ENCODE results near the gene PAX9.

The PAX9 gene

DNA sequence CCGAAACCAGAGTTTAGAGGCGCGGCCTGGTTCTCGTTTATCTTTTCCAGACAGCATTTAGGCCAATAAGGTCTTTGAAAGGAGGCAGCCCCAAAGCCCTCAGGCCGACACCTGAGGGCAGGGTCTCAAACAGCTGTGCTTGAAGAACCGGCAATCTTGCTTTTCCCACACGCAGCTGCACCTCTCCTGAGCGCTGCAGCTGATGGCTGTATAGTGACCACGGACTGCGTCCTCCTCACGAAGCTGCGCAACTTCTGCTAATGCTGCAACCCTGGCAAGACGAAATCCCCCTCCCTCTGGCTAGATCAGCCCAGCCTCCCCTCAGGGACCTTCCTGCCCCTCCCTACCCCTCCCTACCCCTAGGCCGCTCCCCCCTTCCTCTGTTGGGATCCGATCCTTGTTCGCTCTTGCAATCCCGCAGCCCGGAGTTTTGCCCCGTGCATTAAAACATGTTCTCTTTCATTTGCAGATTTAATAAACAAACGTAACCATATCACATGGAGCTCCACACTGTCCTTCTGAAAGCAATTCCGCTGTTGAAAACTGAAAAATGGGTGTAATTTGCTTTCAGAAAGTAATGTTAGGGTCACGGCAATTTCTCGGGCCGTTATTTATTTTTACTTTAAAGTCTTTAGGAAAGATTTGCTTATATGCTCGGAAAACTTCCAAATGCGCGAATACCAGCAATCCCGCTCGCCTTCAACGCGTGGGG lies 4.8 kb upstream of the PAX9 start:
- no peak for DNase-seq

DNA sequence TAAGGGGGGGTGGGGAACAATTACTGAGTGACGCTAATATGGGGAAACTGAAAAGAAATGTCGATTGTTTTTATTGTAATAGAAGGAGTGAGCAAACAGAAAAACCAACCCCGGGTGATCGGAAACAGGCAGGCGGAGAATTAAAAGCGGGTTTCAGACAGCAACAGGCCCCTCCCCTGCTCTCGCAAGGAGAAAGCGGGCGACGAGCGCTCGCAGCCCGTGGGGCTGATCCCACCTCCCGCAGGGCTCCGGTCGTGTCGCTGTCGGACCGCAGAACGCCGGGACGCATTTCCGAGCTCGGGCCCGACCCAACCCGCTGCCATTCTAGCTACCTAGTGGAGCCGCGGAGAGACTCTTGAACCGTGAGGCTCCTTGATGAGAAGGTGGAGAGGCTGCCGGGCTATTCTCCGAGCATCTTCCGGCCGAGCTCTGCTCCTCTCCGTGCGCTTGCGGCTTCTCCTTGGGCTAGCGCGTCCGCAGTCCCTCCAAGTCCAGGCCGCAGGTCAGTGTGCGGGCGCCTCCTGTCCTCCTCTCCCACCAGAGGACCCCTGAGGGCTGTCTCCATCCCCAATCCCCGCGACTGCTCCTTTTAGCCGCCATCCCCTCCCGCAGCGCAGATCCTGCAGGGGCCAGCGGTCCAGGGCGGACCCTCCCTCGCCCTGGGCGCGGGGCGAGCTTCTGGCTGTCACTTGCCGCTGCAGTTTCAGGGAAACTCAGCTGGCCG lies 4.1 kb upstream of the PAX9 start:
- DNase-seq, result no peak

DNA sequence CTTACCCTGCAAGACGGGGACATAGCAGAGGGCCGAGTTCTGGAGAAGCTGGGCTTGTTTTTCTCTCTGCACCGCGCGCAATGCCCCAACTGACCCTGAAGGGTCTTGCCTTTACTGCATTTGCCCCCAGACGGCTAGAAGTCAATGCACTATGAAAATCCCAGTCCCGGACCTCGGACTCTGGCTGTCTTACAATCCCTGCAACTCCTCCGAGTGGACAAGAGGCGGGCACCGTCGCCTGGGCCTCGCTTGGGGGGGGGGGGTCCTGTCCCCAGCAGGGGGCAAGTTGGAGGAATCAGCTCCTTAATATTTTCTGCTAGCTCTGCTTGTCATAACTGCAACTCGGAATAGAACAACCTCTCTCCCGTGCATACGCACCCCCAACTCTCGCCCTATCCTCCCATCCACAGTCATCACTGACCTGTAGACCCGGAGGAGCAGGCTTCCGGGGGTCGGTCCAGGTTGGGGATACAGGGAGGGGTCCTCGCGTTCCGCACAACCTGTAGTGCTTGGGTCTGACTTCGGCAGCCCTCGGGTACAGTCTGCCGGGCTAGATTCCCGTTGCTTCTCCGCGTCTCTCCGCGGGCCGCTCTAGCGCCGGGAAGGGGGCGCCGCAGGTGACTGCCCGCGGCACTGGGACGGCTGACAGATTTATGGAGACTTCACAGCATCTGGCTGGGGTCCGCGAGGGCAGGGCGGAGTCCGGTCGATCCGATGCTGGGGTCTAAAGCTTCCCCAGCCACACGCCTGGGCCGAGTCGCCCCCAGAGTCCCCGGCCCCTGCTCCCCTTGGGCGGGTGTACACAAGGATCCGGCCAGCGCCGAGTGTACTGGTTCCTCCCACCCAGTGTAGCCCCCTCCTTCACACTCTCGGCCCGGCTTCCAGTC lies 3.3 kb upstream of the PAX9 start:
- DNase-seq, result no peak

DNA sequence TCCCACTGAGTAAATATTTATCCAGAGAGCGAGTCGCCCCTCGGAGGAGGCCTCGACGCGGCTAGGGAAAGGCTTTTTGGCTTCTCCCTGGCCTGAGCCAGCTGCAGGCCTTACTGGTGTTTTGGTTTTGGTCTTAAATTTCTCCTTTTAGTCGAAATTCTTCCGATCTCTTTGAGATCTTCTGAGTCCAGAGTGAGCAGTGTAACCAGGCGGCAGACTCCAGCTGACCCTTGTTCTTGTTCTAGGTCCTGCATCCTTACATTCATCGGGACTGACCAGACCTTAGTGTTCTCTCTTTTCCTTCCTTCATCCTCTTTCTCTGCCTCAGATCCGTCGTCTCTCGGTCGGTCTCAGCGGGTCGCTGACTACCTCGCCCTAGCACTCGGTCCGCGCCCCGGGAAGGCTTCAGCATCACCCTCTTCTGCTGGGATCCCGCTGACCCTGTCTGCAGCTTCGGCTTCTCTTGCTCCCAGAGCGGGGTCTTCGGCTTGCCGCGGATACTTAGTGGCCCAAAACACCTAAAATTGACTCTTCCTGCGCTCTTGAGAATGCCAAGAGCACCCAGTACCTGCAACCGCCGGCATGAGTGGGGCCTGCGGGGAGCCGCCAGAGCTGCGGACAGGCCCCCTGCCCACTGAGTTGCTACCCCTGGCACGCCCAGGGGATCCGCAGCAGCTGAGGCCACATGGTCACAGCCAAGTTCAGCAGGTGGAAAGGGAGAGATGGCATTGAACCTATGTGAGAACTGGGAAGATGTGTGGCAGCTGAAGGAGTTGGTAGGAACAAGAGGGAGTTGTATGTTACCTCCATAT lies 2.4 kb upstream of the PAX9 start:
- no peak for DNase-seq

DNA sequence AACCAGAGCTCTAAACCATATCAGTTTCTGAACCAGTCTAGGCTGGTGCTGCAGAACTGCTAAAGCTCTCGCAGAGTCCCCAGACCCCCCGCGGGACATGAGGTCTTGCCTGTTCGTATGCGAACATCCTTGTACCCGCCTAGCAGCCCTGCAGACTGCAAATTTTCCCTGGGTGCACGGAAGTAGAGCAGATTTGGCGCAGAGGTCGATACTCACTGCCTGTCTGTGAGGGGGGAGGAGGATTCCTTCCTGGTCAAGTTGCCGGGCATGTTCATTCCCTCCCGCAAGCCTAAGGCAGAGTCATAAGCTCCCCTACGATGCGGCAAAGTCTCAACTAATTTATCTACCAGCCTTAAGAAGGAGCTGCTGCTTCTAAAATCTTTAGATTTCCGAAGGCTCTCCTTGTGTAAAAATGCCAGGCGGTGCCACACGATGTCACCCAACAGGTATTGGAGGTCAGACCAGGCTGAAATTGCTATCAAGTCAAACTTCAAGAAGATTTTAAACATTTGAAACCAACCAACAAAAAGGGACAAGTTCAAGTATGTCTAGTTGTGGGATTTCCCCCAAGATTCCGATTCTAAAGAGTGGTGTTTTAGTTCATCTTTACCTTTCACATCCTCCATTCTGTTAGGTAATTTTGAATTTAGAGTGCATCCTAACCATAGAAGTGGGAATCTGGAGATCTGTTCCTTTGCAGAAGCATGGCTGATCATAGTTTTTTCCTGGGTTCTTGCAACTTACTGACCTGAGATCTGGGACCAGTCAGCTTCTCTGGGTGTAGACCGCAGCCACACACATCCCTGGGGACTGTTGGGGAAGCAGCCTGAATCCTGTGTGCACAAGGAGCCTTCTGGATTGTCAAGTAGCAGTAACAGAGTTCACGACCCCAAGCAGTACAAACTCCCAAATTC lies 1.6 kb upstream of the PAX9 start:
- no peak for DNase-seq

DNA sequence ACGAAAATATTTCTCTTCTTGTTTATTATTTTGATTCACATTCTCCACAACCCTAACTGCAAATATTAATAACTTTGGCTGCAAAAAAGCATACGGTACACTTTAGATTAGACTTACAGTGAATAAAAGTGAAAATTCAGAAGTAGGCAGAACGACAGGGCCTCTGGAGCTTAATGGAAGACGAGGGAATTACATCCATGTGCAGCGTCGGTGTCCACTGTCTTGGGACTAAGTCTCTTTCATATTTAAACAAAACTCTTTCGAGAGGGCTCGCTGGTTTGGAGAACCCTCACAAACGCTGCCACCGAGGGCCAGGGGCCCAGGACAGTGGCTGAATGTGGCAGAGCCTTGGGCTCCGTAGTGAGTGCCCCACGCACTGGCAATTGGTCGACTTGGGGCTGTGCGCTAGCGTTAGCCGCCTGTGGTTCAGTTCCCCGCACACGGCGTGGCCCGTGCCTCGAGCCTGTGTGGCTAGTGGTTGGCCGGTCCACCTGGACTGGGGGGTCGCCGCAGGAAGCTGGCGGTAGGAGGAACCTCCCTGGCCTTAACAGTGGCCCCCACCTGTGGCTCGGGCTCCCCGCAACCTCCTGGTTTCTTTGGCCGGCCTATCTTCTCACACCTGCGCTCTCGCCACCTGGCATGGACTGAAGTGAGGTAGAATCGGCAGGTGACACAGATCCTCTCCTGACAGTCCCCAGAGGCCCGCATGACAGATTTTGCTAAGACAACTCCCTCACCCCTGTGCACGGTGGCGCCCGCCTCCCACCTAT lies 739 bp upstream of the PAX9 start:
- DNase-seq, result no peak

DNA sequence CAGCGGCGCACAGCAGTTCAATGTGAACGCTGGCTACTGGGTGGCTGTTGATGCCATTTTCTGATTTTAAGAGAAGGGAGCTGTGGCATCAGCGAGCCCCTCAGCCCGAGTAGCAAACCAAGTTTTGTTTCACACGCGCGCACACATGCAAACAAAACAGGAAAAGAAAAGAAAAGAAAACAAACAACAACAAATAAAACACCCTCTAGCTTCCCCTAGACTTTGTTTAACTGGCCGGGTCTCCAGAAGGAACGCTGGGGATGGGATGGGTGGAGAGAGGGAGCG lies 540 bp downstream of the PAX9 start:
- DNase-seq, result no peak

DNA sequence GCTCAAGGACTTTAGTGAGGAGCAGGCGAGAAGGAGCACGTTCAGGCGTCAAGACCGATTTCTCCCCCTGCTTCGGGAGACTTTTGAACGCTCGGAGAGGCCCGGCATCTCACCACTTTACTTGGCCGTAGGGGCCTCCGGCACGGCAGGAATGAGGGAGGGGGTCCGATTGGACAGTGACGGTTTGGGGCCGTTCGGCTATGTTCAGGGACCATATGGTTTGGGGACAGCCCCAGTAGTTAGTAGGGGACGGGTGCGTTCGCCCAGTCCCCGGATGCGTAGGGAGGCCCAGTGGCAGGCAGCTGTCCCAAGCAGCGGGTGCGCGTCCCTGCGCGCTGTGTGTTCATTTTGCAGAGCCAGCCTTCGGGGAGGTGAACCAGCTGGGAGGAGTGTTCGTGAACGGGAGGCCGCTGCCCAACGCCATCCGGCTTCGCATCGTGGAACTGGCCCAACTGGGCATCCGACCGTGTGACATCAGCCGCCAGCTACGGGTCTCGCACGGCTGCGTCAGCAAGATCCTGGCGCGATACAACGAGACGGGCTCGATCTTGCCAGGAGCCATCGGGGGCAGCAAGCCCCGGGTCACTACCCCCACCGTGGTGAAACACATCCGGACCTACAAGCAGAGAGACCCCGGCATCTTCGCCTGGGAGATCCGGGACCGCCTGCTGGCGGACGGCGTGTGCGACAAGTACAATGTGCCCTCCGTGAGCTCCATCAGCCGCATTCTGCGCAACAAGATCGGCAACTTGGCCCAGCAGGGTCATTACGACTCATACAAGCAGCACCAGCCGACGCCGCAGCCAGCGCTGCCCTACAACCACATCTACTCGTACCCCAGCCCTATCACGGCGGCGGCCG lies 1.1 kb downstream of the PAX9 start:
- no peak for DNase-seq

DNA sequence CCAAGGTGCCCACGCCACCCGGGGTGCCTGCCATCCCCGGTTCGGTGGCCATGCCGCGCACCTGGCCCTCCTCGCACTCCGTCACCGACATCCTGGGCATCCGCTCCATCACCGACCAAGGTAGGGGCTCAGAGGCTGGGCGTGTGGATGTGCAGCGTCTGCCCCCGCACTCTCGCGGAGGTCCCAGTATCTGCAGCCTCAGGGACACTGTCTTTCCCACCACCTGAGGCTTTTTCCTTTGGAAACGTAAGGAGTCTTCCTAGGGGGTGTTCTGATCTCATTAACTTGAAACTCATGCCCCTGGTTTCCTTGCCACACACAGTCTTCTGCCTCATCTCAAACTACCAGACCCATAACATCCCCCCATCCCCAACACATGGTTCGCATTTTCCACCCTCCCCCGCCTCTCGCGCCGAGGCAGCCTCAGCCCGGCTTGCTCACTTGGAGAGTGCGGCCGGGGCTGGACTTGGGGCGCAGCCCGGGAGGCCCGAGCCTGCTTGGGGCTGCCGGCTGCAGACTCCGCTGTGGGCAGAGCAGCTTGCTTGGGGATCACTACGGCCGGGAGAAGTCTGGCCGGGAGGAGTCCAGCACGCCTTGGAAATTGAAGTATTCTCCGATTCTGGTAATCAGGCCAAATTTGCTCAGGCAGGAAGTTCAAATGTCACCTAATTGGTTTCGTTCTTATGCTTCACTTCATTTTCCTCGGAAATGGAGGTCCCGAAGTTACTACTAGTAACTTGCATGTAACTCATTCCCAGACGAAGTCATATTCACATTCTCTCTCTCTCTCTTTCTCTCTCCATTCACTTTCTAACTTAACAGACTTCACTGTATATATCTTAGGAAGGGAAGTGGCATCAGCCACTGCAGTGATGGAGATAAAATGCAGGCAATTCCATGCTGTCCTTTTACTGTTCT lies 2.0 kb downstream of the PAX9 start:
- no peak for DNase-seq

DNA sequence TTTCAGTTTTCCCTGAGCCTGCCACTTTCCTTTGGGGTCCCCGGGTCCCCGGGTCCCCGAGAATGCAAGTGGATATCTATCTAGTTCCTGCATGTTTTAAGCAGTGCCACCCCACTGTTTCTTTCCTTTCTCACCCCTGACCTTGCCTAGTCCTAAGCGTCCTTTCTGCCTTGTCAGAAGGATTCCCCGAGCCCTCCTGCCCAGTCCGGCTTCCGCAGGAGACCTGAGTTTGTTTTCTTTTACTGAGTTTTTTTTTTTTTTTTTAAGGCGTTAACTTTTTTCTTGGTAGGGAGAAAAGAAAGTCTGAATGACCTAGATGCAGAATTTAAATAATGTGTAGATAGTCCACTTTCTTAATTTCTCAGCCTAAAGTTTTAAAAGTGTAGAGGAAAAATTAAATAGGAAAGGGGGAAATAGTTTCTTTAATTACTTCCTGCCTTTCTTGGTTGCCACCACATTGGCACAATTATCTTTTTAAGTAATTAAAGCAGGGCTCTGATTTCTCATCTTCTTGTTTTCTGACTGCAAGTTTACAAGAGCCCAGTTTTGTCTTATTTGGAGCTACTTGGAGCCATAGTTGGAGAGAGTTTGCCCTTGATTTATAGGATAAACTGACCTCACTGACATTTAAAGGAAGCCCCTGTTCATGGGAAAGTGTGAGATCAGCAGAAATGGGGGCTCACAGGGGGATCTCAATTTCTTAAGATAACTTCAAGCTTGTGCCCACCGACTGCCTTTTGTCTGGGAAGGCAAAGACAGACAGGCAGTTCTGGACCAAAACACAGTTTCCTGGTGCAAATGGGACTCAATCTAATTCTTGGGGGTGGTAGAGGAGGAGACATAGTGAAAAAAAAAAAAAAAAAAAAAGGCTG lies 2.9 kb downstream of the PAX9 start:
- DNase-seq, result no peak

DNA sequence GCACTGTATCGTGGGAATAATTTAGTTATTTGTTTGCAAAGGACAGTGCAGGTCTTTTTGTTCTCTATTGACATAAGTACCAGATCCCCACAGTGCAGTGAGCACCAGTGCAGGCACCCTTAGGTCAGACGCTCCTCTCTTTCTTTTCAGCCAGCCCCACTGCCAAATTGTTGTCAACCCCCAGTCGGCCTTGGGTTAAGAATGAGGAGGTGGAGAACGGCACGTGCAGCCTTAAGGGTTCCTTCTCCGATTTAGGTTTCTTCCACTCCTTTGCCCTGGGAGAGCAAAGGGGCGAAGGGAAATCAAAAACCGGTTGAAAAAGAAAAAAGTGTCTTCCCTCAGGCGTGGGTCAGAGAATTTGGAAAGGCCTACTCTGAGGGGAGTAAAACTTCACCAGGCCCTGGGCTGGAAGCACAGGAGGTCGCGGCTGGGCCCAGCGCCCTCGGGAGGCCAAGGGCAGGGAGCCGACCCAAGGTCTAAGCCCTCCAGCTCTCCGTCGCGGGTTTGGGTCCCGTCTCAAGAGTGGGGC lies 4.3 kb downstream of the PAX9 start:
- no peak for DNase-seq

DNA sequence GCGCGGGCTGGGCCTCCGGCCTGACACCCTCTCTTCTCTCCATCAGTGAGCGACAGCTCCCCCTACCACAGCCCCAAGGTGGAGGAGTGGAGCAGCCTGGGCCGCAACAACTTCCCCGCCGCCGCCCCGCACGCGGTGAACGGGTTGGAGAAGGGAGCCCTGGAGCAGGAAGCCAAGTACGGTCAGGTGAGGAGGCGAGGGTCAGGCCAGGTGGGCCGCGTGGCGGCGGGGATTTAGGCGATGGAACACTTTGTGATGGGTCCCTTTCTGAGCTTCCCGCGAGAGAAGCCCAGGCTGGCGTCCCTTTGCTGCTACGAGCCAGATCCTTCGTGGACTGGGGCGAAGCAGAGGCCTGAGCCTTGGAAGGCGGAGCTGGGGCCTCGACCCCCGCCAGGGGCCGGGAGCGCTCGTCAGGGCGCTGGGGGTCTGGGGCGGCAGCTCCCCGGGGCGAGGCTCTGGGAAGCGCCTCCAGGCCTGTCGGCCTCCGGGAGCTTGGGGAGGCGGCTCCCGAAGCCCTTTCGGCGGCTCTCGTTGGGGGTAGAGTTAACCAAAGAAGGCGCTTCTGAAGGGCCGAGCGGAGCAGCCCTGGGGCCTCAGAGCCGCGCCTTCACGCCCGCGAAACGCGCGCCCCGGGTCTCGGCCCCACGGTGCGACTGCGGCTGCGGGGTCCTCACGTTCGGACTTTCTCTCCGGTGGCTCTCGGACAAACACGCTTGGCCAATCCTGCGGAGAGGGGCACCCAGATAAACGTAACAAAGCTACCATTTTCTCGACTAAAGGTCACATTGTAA lies 5.0 kb downstream of the PAX9 start:
- no peak for DNase-seq

DNA sequence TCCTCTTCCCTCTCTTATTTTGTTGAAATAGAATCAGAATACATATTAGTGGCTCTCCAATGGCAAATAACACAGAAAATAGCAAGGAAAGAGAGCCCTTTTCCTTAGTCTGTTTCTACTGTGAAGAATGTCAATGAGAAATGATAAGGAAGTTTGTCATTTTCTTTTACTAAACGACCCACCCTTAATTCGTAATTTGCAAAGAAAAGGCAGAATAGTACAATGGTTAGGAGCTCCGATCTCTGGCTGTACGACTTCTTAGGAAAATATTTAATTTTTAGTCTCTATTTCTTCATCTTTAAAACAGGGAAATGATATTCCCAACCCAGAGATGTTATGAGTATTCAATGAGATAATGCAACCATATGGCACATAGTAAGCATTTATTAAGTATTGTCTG lies 6.0 kb downstream of the PAX9 start:
- no peak for DNase-seq

DNA sequence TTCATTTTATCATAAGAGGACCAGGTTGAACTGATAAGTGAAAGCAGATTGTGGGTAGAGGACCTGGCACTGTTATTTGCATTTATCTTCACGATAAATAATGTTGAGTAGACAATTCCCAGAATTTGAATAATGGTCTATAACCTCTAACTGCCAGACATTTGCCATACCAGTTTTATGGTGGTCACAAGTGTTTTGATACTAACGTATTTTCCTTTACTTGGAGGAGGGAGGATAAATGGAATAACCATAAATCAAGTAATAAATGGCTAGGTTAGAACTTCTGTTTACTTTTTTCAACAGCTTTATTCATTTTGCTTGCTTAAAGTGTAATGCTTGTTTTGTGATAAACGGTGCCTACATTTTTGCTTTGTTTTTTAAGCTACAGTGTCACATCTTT lies 9.5 kb downstream of the PAX9 start:
- DNase-seq, result no peak

DNA sequence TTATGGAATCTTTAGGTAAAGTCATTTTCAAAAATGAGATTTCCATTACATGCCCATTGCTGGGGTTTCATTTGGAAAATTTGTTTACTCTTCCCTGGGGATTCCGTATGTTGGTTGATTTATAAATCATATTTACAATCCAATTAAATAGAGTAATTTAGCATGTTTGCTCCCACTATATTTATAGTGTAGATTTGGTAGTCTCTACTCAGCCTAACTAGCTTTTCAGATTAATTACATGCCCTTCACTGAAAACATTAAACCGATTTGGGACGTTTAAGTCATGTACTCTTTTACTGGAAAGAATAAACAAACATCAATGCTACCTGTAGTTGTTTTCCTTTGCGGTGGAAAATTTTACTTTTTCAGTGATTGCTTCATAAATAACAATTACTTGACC lies 10.4 kb downstream of the PAX9 start:
- DNase-seq, result no peak

DNA sequence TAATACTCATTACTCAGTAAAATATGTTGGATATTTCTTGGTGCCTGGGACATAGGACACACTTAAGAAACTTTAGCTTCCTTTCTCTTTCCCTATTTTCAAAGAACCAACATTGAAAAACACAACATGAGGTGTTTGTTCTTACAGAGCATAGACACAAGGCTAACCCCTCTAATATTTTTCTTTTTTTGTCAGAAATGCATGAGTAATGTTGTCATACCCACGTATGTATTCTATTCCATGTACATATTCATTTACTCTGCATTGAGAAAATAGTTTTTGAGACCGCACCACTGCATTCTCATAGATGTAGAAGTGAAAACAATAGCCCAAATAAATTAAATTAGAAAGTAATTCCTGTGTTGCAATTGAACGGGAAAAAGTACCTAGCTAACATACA lies 13.0 kb downstream of the PAX9 start:
- DNase-seq, result no peak

DNA sequence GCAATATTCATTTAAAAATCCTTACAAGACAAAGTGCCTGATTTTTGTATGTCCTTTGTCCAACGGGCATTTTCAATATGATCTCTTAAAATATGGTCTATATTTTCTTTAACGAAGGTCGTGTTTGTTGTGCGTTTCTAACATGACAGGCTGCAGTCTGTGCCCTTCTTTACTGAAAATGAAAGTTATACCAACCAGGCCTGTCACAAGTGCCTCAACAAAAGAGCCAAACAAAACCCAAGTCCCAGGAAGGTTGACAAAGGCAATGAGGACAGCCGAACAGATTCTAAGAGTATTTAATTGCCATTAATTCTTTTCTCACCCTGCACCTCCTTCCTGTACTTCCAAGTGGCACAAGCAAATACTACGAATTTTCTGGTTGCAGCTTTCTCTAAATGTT lies 13.9 kb downstream of the PAX9 start:
- DNase-seq, result no peak
